HG02678 (cell line): ENCODE measurements around the gene MRPL42.
"Not testable (repeated sequence)": the region's sequence is repeated elsewhere in the genome, so short reads cannot be mapped to it uniquely, and the experiment has no call there.

Experiments
- ATAC-seq: cut with Tn5 transposase; IDR thresholded peaks from one replicate; pipeline ENCODE4 v1.9.1; 2021; ENCODE audit warnings: mild to moderate bottlenecking, moderate library complexity; ENCODE audit not compliant: unreplicated experiment

Gene MRPL42

GRCh38 chr12:93540466-93540865 lies 73.2 kb downstream of the MRPL42 start:
- no peak for ATAC-seq

- ATAC-seq: no peak
Measured at GRCh38 chr12:93541578-93542225, 74.4 kb downstream of the MRPL42 start.

GRCh38 chr12:93547778-93548177 lies 80.5 kb downstream of the MRPL42 start:
- ATAC-seq: no peak

GRCh38 chr12:93549174-93549573 lies 81.9 kb downstream of the MRPL42 start:
- no peak for ATAC-seq

GRCh38 chr12:93550748-93551611 lies 83.7 kb downstream of the MRPL42 start:
- no peak for ATAC-seq

- ATAC-seq: no peak
Measured at GRCh38 chr12:93552427-93552826, 85.1 kb downstream of the MRPL42 start.

- not testable (repeated sequence) for ATAC-seq
Measured at GRCh38 chr12:93557879-93558278, 90.6 kb downstream of the MRPL42 start.

GRCh38 chr12:93558685-93559084 lies 91.4 kb downstream of the MRPL42 start:
- ATAC-seq: not testable (repeated sequence)

GRCh38 chr12:93563807-93564538 lies 96.7 kb downstream of the MRPL42 start:
- no peak for ATAC-seq

GRCh38 chr12:93565760-93566159 lies 98.4 kb downstream of the MRPL42 start:
- no peak for ATAC-seq
